SH-SY5Y (cell line): ENCODE data around the gene CHSY3.

Experiments used
- GATA2 ChIP-seq: IDR thresholded peaks from 2 replicates; pipeline ENCODE4 v1.6.1; 2011; ENCODE audit warnings: mild to moderate bottlenecking, low read depth, low read length
- GATA3 ChIP-seq: IDR thresholded peaks from 2 replicates; pipeline ENCODE4 v1.6.1; 2011; ENCODE audit warnings: low read depth, mild to moderate bottlenecking, low read length, moderate library complexity

DNA sequence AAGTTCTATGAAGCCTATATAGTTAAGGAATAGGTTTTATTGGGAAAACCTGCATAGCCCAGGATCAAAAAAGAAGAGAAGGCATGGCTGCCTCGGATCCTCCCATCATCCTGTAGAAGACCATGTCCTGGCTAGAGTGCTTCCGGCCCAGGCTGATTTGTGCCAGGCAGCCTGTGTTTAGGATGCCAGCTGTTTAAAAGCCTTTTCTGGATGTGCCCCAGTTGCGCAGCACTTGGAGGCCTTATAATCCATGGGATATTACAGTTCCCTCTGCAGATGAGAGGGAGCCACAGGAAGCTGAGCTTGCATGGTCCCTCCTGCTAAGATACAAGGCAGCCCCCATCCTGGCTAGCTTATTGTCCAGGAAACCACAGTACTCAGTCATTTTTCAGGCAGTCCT, 97.9 kb downstream of the CHSY3 start:
- TF ChIP-seq GATA2 (no peak), GATA3 (no peak)
